GM12875 (cell line): ENCODE measurements around the gene SDE2.
"Not testable (repeated sequence)": the region's sequence is repeated elsewhere in the genome, so short reads cannot be mapped to it uniquely, and the experiment has no call there.

Experiments
- H3K4me3 ChIP-seq: one replicate; pipeline ENCODE4 v1.5.1; 2011; ENCODE audit warnings: low read depth, low read length, control low read depth
- TF ChIP-seq, protein P1 (sequence below): IDR thresholded peaks from 2 replicates; pipeline ENCODE4 v1.5.1; 2011; ENCODE audit warnings: low read depth, mild to moderate bottlenecking, control low read depth, inconsistent platforms, low read length, moderate library complexity, borderline replicate concordance; ENCODE audit not compliant: insufficient read depth

Gene SDE2

DNA sequence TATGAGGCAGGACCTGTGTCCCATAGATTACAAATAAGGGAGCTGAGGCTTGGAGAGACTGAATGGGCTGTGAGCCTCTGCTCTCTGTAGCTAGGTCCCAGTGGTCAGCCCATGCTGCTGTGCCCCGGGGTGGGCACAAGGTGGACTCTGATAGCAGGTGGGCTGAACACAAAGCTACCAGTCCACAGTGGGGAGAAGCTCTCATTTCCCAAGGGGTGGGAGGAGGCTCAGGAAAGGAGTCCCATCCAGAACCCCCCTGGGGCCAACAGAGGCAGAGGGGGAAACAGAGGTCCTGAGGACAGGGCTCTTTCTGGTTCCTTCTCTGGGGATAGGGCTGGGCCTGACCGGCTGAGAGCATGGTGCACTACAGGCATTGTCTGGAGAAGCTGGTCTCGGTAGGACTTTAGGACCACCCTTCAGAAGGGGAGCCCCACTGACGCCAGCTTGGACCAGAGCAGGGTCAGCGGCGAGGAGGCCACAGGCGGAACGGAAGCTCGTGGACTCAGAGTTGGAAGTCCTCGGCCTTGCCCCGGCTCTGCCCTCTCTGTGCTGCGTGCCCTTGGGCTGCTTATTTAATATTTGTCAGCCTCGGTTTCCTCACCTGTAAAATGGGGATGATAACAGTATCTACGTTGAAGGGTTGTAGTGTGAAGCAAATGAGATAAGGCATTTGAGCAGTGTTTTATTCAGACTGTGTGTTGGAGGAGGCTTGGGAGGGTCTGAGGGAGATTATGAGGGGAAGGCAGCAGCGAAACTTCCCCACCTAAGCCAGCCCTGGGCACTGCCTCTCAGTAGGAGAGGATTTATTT lies 26.6 kb downstream of the SDE2 start:
- TF ChIP-seq, protein P1, sequence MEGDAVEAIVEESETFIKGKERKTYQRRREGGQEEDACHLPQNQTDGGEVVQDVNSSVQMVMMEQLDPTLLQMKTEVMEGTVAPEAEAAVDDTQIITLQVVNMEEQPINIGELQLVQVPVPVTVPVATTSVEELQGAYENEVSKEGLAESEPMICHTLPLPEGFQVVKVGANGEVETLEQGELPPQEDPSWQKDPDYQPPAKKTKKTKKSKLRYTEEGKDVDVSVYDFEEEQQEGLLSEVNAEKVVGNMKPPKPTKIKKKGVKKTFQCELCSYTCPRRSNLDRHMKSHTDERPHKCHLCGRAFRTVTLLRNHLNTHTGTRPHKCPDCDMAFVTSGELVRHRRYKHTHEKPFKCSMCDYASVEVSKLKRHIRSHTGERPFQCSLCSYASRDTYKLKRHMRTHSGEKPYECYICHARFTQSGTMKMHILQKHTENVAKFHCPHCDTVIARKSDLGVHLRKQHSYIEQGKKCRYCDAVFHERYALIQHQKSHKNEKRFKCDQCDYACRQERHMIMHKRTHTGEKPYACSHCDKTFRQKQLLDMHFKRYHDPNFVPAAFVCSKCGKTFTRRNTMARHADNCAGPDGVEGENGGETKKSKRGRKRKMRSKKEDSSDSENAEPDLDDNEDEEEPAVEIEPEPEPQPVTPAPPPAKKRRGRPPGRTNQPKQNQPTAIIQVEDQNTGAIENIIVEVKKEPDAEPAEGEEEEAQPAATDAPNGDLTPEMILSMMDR = no peak
- H3K4me3 ChIP-seq = no peak overlapping the region

DNA sequence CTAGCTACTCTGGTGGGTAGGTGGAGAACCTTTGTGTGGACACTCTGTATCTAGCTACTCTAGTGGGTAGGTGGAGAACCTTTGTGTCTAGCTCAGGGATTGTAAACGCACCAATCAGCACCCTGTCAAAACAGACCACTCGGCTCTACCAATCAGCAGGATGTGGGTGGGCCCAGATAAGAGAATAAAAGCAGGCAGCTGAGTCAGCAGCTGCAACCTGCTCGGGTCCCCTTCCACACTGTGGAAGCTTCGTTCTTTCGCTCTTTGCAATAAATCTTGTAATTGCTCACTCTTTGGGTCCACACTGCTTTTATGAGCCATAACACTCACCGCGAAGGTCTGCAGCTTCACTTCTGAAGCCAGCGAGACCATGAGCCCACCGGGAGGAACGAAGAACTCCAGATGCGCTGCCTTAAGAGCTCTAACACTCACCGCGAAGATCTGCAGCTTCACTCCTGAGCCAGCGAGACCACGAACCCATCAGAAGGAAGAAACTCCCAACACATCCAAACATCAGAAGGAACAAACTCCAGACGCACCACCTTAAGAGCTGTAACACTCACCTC lies 28.5 kb downstream of the SDE2 start:
- H3K4me3 ChIP-seq = not testable (repeated sequence)

DNA sequence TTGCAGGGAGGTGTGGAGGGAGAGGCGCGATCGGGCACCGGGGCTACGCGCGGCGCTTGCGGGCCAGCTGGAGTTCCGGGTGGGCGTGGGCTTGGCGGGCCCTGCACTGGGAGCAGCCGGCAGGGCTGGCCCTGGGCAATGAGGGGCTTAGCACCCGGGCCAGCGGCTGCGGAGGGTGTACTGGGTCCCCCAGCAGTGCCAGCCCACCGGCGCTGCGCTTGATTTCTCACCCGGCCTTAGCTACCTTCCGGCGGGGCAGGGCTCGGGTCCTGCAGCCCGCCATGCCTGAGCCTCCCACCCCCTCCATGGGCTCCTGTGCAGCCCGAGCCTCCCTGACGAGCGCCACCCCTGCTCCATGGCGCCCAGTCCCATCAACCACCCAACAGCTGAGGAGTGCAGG lies 29.4 kb downstream of the SDE2 start:
- not testable (repeated sequence) for H3K4me3 ChIP-seq

DNA sequence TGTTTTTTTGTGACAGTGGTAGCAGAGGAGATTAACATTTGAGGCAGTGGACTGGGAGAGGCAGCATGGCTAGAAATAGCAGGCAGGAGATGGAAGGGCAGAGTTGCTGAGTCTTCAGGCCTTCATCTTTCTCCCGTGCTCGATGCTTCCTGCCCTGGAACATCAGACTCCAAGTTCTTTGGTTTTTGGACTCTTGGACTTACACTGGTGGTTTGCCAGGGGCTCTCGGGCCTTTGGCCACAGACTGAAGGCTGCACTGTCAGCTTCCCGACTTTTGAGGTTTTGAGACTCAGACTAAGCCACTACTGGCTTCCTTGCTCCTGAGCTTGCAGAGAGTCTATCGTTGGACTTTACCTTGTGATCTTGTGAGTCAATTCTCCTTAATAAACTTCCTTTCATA lies 33.9 kb downstream of the SDE2 start:
- no peak overlapping the region for H3K4me3 ChIP-seq
- TF ChIP-seq, protein P1 = no peak

DNA sequence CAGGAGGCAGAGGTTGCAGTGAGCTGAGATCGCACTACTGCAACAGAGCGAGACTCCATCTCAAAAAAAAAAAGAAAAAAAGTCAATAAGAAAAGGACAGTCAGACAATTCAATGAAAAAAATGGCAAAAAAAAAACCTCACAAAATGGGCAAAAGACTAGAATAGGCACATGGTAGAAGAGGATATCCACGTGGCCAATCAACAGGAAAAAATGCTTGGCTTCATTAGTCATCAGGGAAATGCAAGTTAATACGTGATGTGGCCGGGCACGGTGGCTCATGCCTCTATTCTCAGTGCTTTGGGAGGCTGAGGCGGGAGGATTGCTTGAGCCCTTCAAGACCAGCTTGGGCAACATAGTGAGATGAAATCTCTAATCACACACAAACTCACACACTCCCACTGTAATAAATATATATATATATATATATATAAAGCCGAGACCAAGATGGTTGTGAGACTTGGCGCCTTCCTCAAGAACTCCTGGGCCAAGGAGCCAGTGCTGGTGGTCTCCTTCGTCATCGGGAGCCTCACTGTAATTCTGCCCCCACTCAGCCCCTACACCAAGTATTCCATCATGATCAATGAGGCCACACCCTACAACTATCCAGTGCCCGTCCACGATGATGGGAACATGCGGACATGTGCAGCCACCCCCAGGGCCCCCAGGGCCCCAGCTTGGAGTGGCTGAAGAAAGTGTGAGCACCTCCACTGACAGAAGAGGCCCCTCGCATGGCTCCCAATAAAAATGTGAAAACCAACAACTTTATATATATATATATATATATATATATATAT lies 35.2 kb downstream of the SDE2 start:
- TF ChIP-seq, protein P1 = no peak
- H3K4me3 ChIP-seq = no peak overlapping the region

DNA sequence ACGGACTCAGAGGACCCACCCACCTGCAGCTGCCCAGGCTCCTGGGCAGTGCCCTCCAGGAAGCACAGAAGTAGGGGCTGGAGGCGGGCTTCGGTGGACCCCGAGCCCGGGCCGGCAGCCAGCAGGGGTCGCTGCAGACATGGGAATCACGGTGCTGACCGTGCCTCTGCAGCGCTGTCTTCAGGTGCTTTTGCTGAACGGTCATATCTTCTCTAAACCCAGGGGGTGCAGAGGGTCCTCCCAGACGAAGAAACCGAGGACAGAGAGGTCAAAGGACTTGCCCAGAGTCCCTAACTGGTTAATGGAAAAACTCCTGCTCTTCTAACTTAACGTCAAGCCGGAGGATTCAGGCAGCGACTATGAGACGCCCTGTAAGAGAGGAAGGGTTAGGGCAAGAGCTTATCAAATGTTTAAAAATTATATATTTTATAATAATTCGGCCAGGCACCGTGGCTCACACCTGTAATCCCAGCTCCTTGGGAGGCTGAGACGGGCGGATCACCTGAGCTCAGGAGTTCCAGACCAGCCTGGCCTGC lies 36.6 kb downstream of the SDE2 start:
- TF ChIP-seq, protein P1 = peak; percentile 91
- no peak overlapping the region for H3K4me3 ChIP-seq

DNA sequence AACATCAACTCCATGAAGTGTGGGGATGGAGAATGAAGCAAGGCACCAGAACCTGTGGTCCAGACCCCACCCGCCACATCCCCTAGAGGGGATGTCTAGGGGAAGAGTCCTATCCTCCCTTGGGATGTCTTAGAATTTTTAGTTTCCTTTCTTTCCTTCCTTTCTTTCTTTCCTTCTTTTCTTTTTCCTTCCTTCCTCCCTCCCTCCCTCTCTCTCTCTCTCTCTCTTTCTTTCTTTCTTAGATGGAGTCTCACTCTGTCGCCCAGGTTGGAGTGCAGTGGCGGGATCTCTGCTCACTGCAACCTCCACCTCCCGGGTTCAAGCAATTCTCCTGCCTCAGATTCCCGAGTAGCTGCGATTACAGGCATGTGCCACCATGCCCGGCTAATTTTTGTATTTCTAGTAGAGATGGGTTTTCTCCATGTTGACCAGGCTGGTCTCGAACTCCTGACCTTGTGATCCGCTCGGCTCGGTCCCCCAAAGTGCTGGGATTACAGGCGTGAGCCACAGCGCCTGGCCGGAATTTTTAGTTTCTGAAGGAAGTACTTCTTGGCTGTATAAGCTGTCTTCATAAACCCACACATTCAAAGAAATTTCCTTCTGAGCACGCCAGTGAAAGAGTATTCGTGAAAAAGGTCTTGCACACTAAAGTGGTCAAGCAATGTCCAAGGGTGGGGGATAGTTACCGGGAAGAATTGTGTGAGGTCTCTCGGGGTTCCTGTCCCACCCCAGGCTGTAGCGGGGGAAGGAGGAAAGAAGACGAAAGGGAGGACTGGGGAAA lies 37.3 kb downstream of the SDE2 start:
- TF ChIP-seq, protein P1 = no peak
- no peak overlapping the region for H3K4me3 ChIP-seq
